Activated CD8-positive, alpha-beta T cell treated with anti-CD3 and anti-CD28 coated beads, Interleukin-2, amount 10 ng/mL, durations not matched to agents 7 days and 5 days (primary cell): ENCODE measurements around the gene SERPINB7. TPM values are rescaled to one million over a fixed set of nuclear protein-coding genes. Genes with fewer than 3 reads are reported as not detected.

Experiments
- total RNA-seq, 2 experiments: library from RNA; stranded (reverse); gene quantifications; one replicate each; pipeline ENCODE4 v1.2.3, GENCODE V29; 2021

SERPINB7 gene
- total RNA-seq, 2 experiments from 2014 or later: not detected

Other genes with a start within 250 kb of the SERPINB7 start
- not detected for gene SERPINB12, start 233.0 kb upstream of the SERPINB7 start, total RNA-seq
- not detected for gene SERPINB13, start 188.1 kb upstream of the SERPINB7 start, total RNA-seq
- gene SERPINB4, start 131.2 kb upstream of the SERPINB7 start, total RNA-seq: not detected
- gene SERPINB3, start 113.5 kb upstream of the SERPINB7 start, total RNA-seq: not detected
- gene SERPINB11, start 72.5 kb upstream of the SERPINB7 start, total RNA-seq: not detected
- gene SERPINB2, start 112.3 kb downstream of the SERPINB7 start, total RNA-seq: not detected
- not detected for gene SERPINB10, start 132.5 kb downstream of the SERPINB7 start, total RNA-seq
- gene HMSD, start 173.9 kb downstream of the SERPINB7 start, total RNA-seq: under 1 TPM in 1 of 2 experiments, not detected in 1; 0.26 TPM
- gene SERPINB8, start 194.7 kb downstream of the SERPINB7 start, total RNA-seq: 1 to 10 TPM; 2.7 to 3.4 TPM